DOHH2 (cell line): ENCODE measurements around the gene EXOC3L2.

Experiments used
- CTCF ChIP-seq: fragments of 200-600 bp; sonication (generic); IDR thresholded peaks from one replicate; pipeline ENCODE4 v1.5.1; 2014; ENCODE audit warnings: antibody characterized with exemption, mild to moderate bottlenecking, low read depth, low read length; ENCODE audit not compliant: poor library complexity, severe bottlenecking
- EZH2phosphoT487 ChIP-seq: fragments of 200-600 bp; sonication (generic); IDR thresholded peaks from 2 replicates; pipeline ENCODE4 v1.6.1; 2017; ENCODE audit warnings: borderline replicate concordance, mild to moderate bottlenecking, antibody characterized with exemption, low read length, moderate library complexity, mixed read lengths

GRCh38 chr19:45222724-45223123, 22.5 kb downstream of the EXOC3L2 start:
- no peak for TF ChIP-seq CTCF
- TF ChIP-seq EZH2phosphoT487 = no peak
